ENCODE data around the gene RPL10. TPM values are rescaled to one million over a fixed set of nuclear protein-coding genes. Genes with fewer than 3 reads are reported as not detected.
"Not testable (repeated sequence)": the region's sequence is repeated elsewhere in the genome, so short reads cannot be mapped to it uniquely, and the experiment has no call there.

The RPL10 gene
- polyA plus RNA-seq, 1 donor (not counting 4 experiments of a cell fraction or from before 2014, with no cell fraction given): 2,926 TPM

DNA sequence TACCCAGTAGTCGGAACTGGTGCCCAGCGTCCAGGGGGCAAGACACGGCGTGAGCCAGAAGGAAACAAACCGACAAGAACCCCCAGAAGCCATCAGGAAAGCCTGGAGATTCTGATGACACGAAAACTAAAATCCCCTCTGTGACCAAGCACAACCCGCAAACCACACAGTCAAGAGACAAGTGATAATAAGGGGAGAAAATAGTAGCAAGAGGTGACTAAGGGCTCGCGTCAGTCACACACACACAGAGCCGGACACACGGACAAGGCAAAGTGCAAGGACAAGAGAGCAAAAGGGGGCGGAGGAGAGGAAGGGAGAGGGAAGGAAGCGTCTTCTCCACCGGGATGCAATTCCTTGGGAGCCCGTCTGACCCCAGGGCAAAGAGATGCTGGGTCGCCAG is 9.5 kb upstream of the RPL10 start:
- H3K9me1 ChIP-seq (ENCODE audit: control insufficient read depth, extremely low read depth, insufficient read depth, low read length); H3K27me3 ChIP-seq (ENCODE audit: control insufficient read depth, extremely low read depth, insufficient read depth, low read length); H2AFZ ChIP-seq (ENCODE audit: control insufficient read depth, low read length); dilution Hi-C loops (cut with MboI; ENCODE audit: extremely low pct_ligation_motif_present, low sequenced_read_pairs); H3K36me3 ChIP-seq (ENCODE audit: control insufficient read depth in 2 of 2, extremely low read depth in 1 of 2, insufficient read depth in 2 of 2, low read length in 2 of 2); H3K9ac ChIP-seq (ENCODE audit: control insufficient read depth, extremely low read depth, insufficient read depth, low read length); H4K20me1 ChIP-seq (ENCODE audit: control insufficient read depth, extremely low read depth, insufficient read depth, low read length); H3K4me2 ChIP-seq (ENCODE audit: control insufficient read depth, extremely low read depth, insufficient read depth, low read depth, low read length); H3K27ac ChIP-seq (ENCODE audit: control insufficient read depth, insufficient read depth, low read length); H3K4me3 ChIP-seq (ENCODE audit: control insufficient read depth in 2 of 3, extremely low read depth in 1 of 3, insufficient read depth in 2 of 3, low read depth in 1 of 3, low read length in 3 of 3); DNase-seq (ENCODE audit: low read depth, low spot score); H3K4me1 ChIP-seq (ENCODE audit: control insufficient read depth, extremely low read depth, insufficient read depth, low read length); H3K79me2 ChIP-seq (ENCODE audit: control insufficient read depth, insufficient read depth, low read length); H3K9me3 ChIP-seq (ENCODE audit: control insufficient read depth, low read depth, low read length): not testable (repeated sequence)
- FAIRE-seq: peak; percentile 61

DNA sequence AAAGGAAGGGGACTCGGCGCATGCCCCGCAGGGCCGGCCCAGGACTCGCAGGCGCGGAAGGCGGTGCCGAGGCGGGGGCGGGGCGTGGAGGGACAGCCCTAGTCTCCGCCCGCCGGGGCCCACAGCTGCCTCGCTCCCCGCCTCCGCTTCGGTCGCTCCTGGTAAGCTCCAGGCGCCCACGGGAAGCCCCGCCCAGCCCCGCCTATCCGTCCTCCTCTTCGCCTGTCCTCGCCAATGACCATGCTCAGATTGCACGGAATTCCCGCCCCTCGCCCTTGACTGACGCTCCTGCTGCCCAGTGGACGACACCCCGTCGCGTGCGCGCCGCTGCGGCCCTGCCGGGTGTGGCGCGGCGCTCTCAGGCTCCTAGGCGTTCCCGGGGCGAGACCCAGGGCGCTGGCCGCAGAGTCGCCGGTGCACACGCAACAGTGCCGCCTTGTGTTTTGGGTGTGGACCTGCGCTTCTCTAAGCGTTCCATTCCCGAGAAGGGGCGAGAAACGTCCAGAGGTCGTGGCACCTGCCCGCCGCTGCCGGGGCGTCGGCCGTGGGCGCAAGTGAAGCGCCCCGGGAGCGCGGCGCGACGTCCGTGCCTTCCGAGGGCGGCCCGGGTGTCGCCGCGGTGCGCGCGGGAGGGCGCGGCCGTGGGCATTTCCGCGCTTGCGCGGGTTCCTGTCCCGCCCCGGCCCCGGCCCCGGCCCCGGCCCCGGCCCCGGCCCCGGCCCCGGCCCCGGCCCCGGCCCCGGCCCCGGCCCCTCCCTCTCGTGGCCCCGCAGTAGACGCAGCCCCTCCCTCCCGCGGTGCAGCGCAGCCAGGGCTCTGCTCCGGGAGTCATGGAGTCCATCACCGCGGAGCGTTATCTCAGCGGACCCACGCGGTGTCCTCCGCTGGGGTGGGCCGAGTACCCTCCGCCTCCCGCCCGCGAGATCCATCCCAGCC is 8.1 kb upstream of the RPL10 start:
- H3K9ac ChIP-seq (ENCODE audit: control insufficient read depth, extremely low read depth, insufficient read depth, low read length); dilution Hi-C loops (cut with MboI; ENCODE audit: extremely low pct_ligation_motif_present, low sequenced_read_pairs); H2AFZ ChIP-seq (ENCODE audit: control insufficient read depth, low read length); H3K4me1 ChIP-seq (ENCODE audit: control insufficient read depth, extremely low read depth, insufficient read depth, low read length); H3K4me2 ChIP-seq (ENCODE audit: control insufficient read depth, extremely low read depth, insufficient read depth, low read depth, low read length); H3K27ac ChIP-seq (ENCODE audit: control insufficient read depth, insufficient read depth, low read length); H3K27me3 ChIP-seq (ENCODE audit: control insufficient read depth, extremely low read depth, insufficient read depth, low read length); H4K20me1 ChIP-seq (ENCODE audit: control insufficient read depth, extremely low read depth, insufficient read depth, low read length); H3K9me1 ChIP-seq (ENCODE audit: control insufficient read depth, extremely low read depth, insufficient read depth, low read length); H3K4me3 ChIP-seq (ENCODE audit: control insufficient read depth in 2 of 3, extremely low read depth in 1 of 3, insufficient read depth in 2 of 3, low read depth in 1 of 3, low read length in 3 of 3); H3K36me3 ChIP-seq (ENCODE audit: control insufficient read depth in 2 of 2, extremely low read depth in 1 of 2, insufficient read depth in 2 of 2, low read length in 2 of 2); H3K9me3 ChIP-seq (ENCODE audit: control insufficient read depth, low read depth, low read length); DNase-seq (ENCODE audit: low read depth, low spot score); FAIRE-seq; H3K79me2 ChIP-seq (ENCODE audit: control insufficient read depth, insufficient read depth, low read length): not testable (repeated sequence)

DNA sequence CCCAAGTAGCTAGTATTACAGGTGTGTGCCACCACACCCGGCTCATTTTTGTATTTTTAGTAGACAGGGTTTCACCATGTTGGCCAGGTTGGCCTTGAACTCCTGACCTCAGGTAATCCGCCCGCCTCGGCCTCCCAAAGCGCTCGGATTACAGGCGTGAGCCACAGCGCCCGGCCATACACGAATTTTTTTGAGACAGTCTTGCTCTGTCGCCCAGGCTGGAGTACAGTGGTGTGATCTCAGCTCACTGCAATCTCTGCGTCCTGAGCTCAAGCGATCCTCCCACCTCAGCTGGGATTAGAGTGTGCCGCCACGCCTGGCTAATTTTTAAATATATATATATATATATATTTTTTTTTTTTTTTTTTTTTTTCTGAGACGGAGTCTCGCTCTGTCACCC is 1.8 kb upstream of the RPL10 start:
- H3K4me2 ChIP-seq (ENCODE audit: control insufficient read depth, extremely low read depth, insufficient read depth, low read depth, low read length); H3K27me3 ChIP-seq (ENCODE audit: control insufficient read depth, extremely low read depth, insufficient read depth, low read length): not testable (repeated sequence)

More for the DNA sequence above, 1.8 kb upstream of the RPL10 start:
- FAIRE-seq; H3K9me1 ChIP-seq (ENCODE audit: control insufficient read depth, extremely low read depth, insufficient read depth, low read length); H4K20me1 ChIP-seq (ENCODE audit: control insufficient read depth, extremely low read depth, insufficient read depth, low read length); H3K9ac ChIP-seq (ENCODE audit: control insufficient read depth, extremely low read depth, insufficient read depth, low read length); dilution Hi-C loops (cut with MboI; ENCODE audit: extremely low pct_ligation_motif_present, low sequenced_read_pairs); H3K4me3 ChIP-seq (ENCODE audit: control insufficient read depth in 2 of 3, extremely low read depth in 1 of 3, insufficient read depth in 2 of 3, low read depth in 1 of 3, low read length in 3 of 3); H3K27ac ChIP-seq (ENCODE audit: control insufficient read depth, insufficient read depth, low read length); H3K4me1 ChIP-seq (ENCODE audit: control insufficient read depth, extremely low read depth, insufficient read depth, low read length); H3K9me3 ChIP-seq (ENCODE audit: control insufficient read depth, low read depth, low read length); DNase-seq (ENCODE audit: low read depth, low spot score); H2AFZ ChIP-seq (ENCODE audit: control insufficient read depth, low read length): not testable (repeated sequence)
- peaks cover 4 to 18% of the 10 kb centered on the region in 2 experiments for H3K36me3 ChIP-seq (ENCODE audit: control insufficient read depth in 2 of 2, extremely low read depth in 1 of 2, insufficient read depth in 2 of 2, low read length in 2 of 2)
- H3K79me2 ChIP-seq (ENCODE audit: control insufficient read depth, insufficient read depth, low read length): peaks cover 13% of the 10 kb centered on the region

Data from keratinocyte (primary cell).